DMS114 treated with DMSO at 0.1 percent for 48 hours (cell line): ENCODE results near the gene SLC35C1.
A peak's percentile ranks its signal among the peaks of the same experiment; 100 is the strongest.

Source experiments
- DNase-seq: peaks from one replicate; lab custom pipeline; 2025; ENCODE audit not compliant: unreplicated experiment; lab: John Stamatoyannopoulos, UW

Gene SLC35C1

DNA sequence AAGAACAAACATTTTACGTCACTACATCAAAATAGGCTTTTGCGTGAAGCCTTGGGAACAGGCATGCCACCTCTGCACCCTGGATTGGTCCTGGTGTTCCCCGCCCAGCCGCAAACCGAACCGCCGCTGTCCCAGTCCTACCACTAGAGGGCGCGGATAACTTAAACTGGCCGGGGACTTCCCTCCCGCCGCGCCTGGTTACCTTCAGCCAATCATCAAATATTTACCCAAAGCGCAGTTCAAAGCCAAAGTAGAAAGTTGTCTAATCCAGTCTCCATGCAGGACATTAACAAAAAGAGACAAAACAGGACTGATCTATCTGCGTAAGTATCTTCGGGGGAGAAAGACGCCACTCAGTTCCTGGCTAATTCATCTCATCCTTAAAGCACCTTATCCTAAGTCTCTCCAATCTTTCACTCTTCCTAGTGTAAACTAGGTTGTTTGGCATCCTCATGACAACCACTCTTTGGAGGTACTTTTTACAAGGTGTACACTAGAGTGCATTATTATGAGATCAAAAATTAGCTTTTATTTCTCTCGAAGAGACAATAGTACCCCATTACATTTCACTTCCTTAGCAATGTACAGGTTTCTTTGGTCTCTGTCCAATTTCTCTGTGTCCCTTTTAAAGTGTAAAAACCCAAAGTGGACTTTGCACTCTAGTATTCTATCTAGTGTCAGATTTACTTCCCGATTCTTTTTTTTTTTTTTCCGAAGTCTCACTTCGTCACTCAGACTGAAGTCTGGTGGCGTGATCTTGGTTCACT, 38.4 kb downstream of the SLC35C1 start:
- DNase-seq: peak; percentile 82

DNA sequence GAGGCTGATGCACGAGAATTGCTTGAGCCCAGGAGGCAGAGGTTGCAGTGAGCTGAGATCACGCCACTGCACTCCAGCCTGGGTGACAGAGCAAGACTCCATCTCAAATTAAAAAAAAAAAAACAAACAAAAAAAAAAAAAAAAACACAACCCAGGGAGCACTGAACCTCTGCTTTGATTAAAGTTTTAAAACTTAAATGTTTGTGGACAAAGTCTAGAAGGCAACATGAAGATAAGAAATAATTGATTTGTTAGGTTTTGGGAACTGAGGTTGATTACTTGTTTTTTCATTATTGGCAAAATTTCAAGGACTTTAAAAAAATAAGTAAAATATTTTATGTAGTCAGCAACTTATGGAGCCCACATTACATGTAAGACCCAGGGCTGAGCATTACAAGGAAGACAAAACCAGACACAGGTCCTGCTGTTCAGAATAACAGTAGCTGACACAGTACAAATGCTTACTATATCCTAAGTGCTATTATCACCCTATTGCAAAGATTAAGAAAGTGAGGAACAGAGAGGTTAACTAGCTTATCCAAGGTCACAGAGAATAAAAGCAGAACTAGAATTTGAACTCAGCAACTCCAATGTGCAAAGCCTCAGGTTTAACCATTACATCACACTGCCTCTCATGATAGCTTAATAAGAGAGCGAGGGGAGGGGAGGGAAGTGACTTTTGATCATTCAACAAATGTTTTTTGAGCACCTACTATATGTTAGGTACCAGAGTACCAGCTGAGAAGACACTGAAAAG, 40.1 kb downstream of the SLC35C1 start:
- DNase-seq: no peak

DNA sequence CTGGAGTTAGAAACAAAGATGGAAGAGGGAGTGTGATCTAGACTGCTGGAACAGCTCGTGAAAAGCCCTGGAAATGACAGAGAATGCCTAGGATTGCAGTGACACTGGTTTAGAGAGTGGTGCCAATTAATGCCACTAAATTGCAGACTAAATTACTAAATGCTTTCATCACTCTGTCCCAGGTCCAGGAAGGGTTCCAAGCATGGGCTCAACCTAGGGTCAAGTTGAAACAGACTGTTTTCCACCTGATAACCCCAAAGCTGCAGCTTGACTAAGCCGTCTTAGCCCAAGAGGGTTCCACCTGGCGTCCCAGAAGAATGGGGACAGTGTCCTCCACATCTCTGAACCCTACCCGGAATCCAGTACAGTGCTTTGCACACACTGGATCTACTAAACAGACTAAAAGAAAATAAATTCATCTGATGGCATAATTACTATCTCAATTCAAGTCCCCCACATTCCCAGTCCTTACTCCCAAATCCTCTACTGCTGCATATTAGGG, 41.3 kb downstream of the SLC35C1 start:
- no peak for DNase-seq

DNA sequence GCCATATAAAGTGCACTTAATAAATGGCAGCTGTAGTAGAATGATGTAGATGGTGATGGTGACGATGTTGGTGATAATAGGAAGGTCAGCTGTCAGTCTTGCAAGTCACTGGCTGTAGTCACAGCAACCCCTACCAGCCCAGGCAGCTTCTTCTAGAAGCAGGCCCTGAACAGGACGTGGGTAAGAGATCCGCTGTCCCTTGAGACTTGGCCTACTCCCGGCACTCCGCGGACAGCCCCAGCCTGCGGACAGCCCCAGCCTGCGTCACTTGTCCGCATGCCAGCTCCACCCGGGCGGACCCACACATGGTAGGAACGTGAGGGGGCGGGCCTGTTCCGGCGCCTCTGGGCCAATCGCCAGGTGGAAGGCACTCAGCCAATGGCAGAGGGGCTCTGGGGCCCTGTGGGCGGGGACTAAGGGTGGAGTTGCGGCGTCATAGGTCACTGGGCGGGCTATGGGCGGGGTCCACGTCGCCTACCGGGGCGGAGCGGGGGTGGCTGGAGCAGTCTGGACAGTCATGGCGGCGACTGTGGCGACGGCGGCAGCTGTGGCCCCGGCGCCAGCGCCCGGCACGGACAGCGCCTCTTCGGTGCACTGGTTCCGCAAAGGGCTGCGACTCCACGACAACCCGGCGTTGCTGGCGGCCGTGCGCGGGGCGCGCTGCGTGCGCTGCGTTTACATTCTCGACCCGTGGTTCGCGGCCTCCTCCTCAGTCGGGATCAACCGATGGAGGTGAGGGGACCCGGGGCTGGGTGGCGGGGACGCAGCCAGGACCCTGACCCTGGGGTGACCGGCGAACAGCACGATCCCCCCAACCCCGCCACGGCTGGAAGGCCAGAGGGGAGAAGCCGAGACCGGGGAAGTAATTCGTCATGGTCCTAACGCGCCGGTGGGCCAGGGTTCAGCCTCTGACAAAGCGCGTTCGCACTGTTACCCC, 42.3 kb downstream of the SLC35C1 start, which contains the start of gene CRY2:
Gene CRY2, plus strand, starts transcription at position 502 of the 937 bp plus-strand sequence. Its CDS starts 16 bp downstream, at position 518.
- DNase-seq: peak; percentile 86

DNA sequence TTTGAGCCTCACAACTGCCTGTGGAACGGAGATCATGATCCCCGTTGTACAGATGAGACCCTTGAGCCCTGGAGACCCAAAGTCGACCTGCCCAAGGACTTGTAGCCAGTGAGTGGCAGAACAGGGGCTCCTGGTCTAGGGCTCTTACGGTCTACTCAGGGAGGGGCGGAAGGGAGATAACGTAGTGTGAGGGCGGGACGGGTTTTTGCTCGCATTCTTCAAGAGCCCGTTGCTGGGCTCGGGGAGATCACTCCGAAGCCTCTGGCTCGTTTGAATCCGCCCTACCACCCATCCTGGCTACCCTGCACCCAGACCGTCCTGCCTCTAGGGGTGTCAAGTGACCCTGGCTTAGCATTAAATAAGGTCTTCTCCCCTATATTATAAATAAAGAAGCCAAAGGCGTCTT, 43.0 kb downstream of the SLC35C1 start:
- peak; percentile 11 for DNase-seq

DNA sequence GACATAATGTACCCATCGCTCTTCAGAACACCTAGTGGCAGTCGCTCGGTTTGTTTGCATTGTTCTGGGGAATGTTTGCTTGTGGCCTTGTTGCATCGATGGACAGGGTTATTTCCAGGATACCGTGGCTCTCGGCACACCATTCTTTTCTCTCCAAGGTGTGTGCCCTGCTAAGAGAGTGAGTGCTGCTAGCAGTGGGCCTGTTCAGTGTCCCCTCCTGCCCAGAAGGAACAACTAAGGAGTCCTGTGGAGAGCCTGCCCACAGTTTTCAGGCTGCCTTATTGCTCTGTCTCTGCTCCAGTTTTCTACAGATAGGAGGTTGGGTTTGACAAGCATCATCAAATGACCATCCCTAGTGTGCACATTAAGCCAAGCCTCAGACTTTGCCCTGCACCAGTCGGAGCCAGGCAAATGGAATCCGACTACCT, 43.7 kb downstream of the SLC35C1 start:
- no peak for DNase-seq

DNA sequence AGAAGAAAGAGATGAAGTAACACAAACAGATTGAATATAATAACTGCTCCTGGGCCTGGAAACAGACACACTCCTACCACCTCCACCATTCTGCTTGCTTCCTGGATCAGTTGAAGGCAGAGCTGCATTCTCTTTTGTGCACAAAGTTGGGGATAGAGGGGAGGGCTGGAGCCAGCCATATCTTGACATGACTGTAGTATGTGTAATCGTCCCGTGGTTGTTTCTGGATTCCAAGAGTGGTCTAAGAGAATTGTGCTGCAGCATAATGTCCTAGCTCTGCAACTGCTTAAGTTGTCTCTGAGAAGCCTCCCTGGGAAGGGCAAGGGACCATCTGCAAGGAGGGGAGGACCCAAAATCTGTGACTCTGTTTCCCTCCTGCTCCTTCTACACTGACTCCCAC, 45.5 kb downstream of the SLC35C1 start:
- no peak for DNase-seq

DNA sequence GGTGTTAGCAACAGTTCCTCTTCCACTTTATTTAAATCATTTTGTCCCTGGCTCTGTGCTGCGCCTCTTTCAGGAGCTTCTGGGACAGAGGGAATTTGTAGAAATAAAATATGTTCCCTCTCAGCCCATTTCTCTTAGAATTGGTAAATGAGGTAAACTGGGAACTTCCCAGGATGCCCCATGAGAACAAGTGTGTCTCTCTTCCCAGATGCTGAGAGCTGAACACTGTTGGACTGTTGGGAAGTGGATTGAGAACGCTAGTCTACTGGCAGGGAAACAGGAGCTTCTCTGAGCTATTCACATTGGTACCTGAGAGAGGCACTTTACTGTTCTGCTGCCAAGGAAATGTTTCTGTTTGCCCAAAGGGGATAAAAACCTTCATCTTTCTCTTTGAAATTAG, 46.3 kb downstream of the SLC35C1 start:
- DNase-seq: no peak

DNA sequence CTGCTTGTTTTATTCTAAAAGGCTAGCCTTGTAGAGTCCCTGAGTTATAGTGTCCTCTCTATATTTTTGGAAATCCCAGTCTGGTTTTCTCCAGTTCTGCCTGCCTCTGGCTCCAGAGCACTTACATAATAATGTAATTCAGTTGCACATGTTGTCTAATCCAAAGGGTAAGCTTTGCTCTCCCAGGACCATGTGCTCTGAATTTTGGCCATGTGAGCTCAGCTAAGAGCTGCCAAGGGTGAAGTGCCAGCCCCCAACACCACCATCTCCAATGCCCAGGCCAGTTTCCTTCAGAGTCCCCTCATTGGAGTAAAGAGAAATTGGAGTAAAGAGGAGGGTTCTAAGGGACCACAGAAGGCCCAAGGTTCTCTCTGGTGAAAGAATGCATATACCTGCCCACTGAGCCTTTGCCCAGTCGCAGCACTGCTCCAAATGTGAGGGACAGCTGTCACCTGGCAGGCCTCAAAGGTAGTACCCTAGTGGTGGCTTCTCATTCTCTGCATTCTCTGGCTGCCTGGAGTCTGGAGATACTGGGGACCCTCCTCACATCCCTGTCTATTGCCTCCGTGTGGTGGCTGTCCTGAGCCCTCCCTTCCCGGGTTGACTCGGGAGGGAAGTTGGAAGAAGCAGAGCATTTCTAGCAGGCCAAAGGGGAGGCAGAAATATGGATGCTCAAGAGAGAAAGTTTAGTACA, 47.2 kb downstream of the SLC35C1 start:
- DNase-seq: no peak

DNA sequence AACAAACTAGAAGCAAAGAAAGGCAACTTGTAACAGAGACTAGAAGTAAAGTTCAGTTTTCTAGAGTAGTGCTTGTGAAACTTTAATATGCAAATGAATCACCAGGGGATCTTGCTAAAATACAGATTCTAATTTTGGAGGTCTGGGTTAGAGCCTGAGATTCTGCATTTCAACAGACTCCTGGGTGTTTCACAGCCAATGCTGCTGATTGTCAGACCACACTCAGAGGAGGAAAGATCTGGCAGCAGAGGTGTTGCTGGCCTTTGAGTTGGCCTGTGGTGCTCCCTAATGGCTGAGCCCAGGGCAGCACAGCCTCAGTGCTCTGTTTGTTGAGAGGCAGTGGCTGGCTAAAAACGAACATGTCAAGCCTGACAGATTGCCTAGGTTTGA, 47.8 kb downstream of the SLC35C1 start:
- no peak for DNase-seq

DNA sequence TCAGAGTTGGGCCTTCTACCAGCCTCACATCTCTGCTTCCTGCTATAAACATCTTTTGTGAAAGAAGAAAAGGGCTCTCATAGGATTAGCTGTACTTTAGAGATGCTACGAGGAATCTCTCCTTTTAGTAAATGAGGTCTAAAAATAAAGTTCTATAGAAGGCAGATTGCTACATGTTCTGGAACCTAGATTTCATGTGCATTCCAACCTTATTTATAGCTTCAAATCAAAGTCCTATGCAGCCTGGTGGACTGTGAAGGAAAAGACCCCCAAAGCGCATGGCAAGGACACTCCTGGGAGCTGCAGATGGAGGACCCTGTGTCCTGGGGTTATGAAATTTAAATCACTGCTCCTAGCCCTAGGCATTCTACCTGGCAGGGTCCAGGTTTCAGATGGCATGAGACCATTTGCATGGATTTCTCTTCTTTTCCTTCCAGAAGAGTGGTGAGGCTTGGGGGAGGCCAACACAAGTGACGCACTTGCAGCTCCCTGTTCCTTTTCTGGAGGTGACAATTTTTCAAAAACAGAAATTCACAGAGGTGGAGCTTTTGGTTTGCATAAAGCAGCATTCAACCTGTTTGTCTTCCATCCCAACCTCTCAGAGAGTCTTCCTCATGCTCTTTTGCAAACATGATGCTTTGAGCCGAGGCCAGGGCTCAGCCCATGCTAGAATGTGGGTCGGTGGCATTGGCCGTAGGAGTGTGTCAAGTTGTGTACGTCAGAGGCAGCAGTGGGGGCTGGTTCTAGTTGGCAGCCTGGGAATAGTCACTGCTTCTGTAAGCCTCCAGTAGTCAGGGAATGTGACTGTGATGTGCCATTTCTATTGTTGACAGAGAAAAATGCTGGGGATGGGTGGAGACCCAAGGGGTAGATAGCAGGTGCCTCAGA, 48.6 kb downstream of the SLC35C1 start:
- no peak for DNase-seq

DNA sequence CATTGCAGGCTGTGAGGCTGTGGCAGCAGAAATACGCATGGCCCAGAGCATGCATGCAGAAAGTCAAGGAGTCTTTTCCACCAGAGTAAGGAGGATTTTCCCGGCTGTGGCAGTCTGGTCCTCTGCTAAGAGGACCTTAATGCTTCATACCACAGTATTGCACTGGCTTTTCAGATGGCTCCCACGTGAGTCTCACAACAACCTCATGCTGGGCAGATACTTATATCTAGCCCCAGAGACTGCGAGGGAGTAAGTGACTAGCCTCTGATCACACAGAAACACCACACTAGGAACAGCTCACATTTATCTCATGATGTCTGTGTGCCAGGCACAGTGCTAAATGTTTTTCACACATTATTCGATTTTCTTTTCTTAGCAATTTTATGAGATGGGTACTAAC, 50.4 kb downstream of the SLC35C1 start:
- DNase-seq: no peak

DNA sequence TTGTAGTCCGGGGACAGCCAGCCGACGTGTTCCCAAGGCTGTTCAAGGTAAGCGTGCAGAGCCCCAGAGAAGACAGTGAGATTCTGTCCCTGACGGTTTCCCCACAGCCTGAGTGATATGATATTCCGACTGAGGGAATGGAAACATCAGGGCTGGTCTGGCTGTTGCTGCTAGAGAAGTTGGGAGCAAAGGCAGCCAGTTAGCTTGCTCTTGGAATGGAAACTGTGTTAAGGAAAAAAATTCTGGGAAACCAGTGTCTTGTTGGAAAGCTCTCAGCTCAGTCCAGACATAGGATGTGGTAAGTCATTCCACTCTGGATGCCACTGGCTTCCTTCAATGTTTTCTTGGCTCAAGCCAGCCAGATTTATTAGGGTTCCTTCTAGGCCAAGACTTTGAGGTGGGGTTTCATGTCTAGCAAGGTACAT, 51.1 kb downstream of the SLC35C1 start:
- DNase-seq: no peak

DNA sequence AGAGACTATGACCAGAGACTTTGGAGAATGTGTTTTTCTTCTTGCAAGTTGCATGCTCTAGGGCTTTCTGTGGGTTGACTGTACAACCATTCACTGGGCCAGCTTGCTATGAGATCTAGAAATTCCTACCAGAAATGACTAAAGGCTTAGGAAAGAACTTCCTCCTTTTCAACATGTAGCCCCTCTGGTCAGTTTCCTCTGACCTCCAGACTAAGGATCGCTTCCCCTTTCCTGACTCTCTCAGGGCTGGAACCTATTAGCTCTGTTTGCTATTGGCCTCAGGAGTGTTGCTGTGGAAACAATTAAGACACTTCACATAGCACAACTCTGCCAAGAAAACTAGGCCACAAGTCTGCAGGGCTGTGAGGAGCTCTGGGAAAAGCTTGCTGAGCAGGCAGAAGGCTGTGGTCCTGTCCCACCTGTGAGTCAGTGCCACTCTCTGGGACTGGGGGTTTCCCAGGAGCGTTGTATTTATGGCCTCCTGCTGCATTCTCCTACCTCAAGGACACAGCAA, 53.1 kb downstream of the SLC35C1 start:
- DNase-seq: no peak

DNA sequence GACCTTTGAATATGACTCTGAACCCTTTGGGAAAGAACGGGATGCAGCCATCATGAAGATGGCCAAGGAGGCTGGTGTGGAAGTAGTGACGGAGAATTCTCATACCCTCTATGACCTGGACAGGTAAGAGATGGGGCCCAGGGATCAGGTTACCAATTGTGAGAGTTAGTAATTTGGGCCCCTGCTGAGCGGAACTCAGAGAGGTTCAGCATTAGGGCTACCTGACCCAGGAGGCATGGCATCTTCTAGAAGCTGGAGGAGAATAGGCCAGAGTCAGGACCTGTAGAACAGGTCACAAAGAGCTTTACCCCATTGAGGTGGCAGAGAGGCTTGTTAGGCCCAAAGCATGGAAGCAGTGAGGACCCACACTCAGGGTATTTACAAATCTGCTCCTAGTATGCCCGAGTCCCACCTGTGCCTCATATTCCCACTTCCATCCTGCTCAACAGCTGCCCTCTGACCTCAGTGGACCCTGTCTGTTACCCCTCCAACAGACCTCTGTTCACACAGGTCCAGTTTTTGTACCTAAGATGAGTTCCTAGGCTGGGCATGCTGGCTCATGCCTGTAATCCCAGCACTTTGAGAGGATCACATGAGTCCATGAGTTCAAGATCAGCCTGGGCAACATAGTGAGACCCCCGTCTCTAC, 53.9 kb downstream of the SLC35C1 start:
- DNase-seq: no peak

DNA sequence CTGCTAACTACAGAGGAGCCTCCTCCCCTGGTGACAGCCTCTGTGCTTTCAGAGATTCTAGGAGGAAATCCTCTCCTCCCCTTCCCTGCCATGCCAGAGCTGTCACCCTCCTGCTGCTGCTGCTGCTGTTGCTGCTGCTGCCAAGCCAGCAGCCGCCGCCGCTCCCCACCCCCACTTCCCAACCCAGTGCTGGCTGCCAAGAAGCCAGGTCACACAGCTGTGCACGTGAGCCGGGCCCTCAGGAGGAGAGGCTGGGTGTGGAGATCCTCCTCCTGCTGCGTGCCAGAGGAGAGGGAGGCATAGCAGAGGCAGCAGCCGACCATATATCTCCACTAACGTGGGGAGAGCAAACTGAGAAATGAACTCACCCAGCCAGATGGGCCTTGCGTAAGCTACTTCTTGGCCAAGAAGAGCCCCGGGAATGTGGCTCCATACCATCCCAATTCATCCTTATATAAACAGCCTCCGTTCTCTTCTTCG, 54.8 kb downstream of the SLC35C1 start:
- DNase-seq: no peak

DNA sequence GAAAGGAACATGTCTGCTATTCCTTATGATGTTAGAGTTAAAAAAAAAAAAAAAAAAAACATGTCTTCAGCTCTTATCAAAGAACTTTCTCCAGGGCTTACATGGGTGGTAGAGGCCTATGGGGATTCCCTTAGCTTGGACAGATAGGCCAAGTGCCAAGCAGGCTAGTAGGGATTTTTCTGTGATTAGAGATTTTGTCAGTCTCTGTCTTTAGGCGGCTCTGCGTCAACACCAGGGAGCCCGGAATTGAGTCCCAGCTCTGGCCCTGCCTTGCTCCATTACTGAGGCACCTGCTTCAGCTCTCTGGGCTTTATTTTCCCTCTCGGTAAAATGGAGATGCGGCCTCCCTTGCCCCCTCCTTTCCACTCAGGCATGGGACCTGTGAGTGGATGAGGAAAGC, 55.4 kb downstream of the SLC35C1 start:
- no peak for DNase-seq

DNA sequence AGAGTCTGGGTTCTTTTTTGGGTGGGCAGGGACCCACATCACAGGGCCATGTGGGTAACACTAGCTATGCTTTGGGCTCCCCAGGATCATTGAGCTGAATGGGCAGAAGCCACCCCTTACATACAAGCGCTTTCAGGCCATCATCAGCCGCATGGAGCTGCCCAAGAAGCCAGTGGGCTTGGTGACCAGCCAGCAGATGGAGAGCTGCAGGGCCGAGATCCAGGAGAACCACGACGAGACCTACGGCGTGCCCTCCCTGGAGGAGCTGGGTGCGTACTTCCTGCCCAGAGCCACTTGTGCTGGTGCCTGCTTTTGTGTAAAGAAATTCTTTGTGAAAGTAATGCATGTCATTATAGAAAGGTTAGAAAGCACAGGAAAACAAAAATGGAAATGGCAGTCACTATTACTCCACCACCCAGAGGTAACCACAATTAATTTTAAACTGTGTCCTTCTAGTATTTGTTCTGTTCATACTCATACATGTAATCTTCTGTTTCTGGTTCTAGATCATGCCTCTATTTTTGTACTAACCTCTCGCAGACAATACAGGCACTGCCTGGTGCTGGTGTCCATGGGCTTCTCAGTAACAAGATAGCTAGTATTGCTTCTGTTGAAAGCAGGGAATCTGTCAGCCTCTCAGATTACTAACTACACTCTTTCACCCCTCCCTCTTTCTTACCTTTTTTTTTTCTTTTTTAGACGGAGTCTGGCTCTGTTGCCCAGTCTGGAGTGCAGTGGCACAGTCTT, 56.0 kb downstream of the SLC35C1 start:
- DNase-seq: no peak
